Smooth muscle cell (in vitro differentiated cells): Measurements from ENCODE around the gene MMAB. TPM values are rescaled to one million over a fixed set of nuclear protein-coding genes. Genes with fewer than 3 reads are reported as not detected.

ENCODE experiments used
- DNase-seq: peaks from one replicate; lab custom pipeline; 2025; ENCODE audit not compliant: unreplicated experiment; lab: John Stamatoyannopoulos, UW
- H2AFZ ChIP-seq: fragments of 200-600 bp; sonication (generic); 2 replicates; pipeline ENCODE4 v1.6.0; 2016; ENCODE audit warnings: antibody characterized with exemption, low read depth, mild to moderate bottlenecking
- H3F3A ChIP-seq: fragments of 200-600 bp; sonication (generic); 2 replicates; pipeline ENCODE4 v1.6.0; 2017; ENCODE audit warnings: antibody characterized with exemption, low read depth
- H3K27ac ChIP-seq: fragments of 200-600 bp; sonication (generic); 2 replicates; pipeline ENCODE4 v1.5.1; 2016; ENCODE audit warnings: low read depth, mild to moderate bottlenecking
- H3K27me3 ChIP-seq: fragments of 200-600 bp; sonication (generic); 2 replicates; pipeline ENCODE4 v1.6.1; 2016; ENCODE audit warnings: low read depth, mild to moderate bottlenecking
- H3K36me3 ChIP-seq: fragments of 200-600 bp; sonication (generic); 2 replicates; pipeline ENCODE4 v1.5.1; 2016; ENCODE audit warnings: low read depth
- H3K4me1 ChIP-seq: fragments of 200-600 bp; sonication (generic); 2 replicates; pipeline ENCODE4 v1.5.1; 2016; ENCODE audit warnings: low read depth
- H3K4me2 ChIP-seq: fragments of 200-600 bp; sonication (generic); 2 replicates; pipeline ENCODE4 v1.6.0; 2016; ENCODE audit warnings: mild to moderate bottlenecking
- H3K4me3 ChIP-seq: fragments of 200-600 bp; sonication (generic); 2 replicates; pipeline ENCODE4 v1.5.1; 2016; ENCODE audit warnings: mild to moderate bottlenecking
- H3K79me2 ChIP-seq: fragments of 200-600 bp; sonication (generic); 2 replicates; pipeline ENCODE4 v1.6.0; 2016; ENCODE audit warnings: low read depth, mild to moderate bottlenecking
- H3K9ac ChIP-seq: fragments of 200-600 bp; sonication (generic); 2 replicates; pipeline ENCODE4 v1.6.0; 2016; ENCODE audit warnings: low read depth
- H3K9me3 ChIP-seq: fragments of 200-600 bp; sonication (generic); replicated peaks from 2 replicates; pipeline ENCODE4 v1.5.1; 2016; ENCODE audit warnings: low read depth
- H4K20me1 ChIP-seq: fragments of 200-600 bp; sonication (generic); 2 replicates; pipeline ENCODE4 v1.6.0; 2016; ENCODE audit warnings: low read depth
- CTCF ChIP-seq: fragments of 200-600 bp; sonication (generic); IDR thresholded peaks from 2 replicates; pipeline ENCODE4 v1.5.1; 2017; ENCODE audit warnings: borderline replicate concordance, mild to moderate bottlenecking, antibody characterized with exemption; ENCODE audit not compliant: insufficient read depth, poor library complexity, severe bottlenecking
- WGBS: methylation state at CpG from one replicate; pipeline ENCODE4 v1.1.7; 2016; ENCODE audit warnings: low lambda C conversion rate; 5-methylcytosine and 5-hydroxymethylcytosine counted together
- polyA plus RNA-seq: library from polyadenylated mRNA; unstranded; fragments of >200 nt; fragmentation: Nextera tagmentation; extraction: Ambion mirVana; gene quantifications from 2 replicates; pipeline ENCODE4 v1.2.1, GENCODE V29; 2016
- total RNA-seq: library from RNA; depleted of rRNA; stranded (reverse); fragments of >200 nt; gene quantifications from 2 replicates; pipeline ENCODE4 v1.2.3, GENCODE V29; 2014

Gene MMAB
- total and polyA plus RNA-seq, 2 experiments from 2014 or later = 20.2 to 51.7 TPM

DNA sequence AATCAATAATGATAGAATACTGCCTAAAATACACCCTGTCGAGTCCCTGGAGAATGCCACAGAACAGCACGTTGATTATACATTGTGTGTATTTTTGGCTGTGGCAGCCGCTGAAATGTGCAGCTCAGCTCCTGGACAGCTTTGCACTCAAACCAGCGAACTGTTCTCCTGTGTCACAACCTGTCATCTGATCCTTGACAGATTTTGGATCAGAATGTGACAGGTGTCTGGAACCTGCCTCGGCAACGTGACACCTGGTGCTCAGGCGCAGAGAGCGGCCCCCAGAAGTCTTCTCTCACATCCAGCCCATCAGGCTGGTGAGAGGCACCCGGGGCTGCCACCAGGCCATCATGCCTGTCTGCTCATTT, 19.6 kb upstream of the MMAB start:
- Histone ChIP-seq H3F3A (peaks cover 6% of the 10 kb centered on the region), H3K4me1 (peaks cover 8% of the 10 kb centered on the region), H2AFZ (no peak overlapping the region), H3K36me3 (no peaks in the 10 kb centered on the region), H4K20me1 (no peaks in the 10 kb centered on the region), H3K4me2 (no peak overlapping the region), H3K27ac (no peak overlapping the region), H3K9me3 (no peaks in the 10 kb centered on the region), H3K4me3 (no peak overlapping the region), H3K27me3 (no peaks in the 10 kb centered on the region), H3K79me2 (no peaks in the 10 kb centered on the region), H3K9ac (no peak overlapping the region)
- DNase-seq = no peak
- TF ChIP-seq CTCF = no peak
- WGBS = 97% methylated on average over 9 of the region's 9 CpGs

GRCh38 chr12:109592195-109592904, 19.0 kb upstream of the MMAB start:
- Histone ChIP-seq H3K27ac (no peak overlapping the region), H2AFZ (no peak overlapping the region), H3K27me3 (no peaks in the 10 kb centered on the region), H3K9ac (no peak overlapping the region), H3K4me3 (no peak overlapping the region), H3K79me2 (no peaks in the 10 kb centered on the region), H3K4me2 (no peak overlapping the region), H3K9me3 (no peaks in the 10 kb centered on the region), H3K4me1 (peaks cover 8% of the 10 kb centered on the region), H3K36me3 (no peaks in the 10 kb centered on the region), H4K20me1 (no peaks in the 10 kb centered on the region), H3F3A (peaks cover 6% of the 10 kb centered on the region)
- 95% methylated on average over 19 of the region's 19 CpGs for WGBS
- TF ChIP-seq CTCF = no peak
- no peak for DNase-seq

DNA sequence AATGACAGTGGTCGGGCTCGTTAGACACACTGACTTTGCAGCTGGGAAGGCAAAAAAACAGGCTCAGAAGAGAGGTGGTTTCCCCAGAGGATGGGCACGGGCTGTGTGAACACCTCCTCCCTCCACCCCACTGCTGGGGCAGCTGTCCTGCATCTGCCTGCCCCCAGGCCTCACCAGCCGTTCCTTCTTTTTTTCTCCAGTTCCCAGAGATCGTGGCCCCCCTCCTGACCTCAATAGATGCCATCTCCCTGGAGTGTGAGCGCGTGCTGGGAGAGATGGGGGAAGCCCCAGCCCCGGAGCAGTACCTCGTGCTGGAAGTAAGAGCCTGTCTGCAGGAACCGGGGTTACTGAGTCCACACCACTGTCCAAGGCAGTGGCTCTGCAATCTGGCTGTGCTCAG, 17.7 kb upstream of the MMAB start:
- H3K27ac ChIP-seq = no peak overlapping the region
- no peak overlapping the region for H3K9ac ChIP-seq
- H2AFZ ChIP-seq = no peak overlapping the region
- peaks cover 4% of the 10 kb centered on the region for H3F3A ChIP-seq
- H3K4me2 ChIP-seq = no peak overlapping the region
- 87% methylated on average over 10 of the region's 10 CpGs for WGBS
- H3K4me3 ChIP-seq = no peak overlapping the region
- H3K79me2 ChIP-seq = no peaks in the 10 kb centered on the region
- H4K20me1 ChIP-seq = no peaks in the 10 kb centered on the region
- peaks cover 11% of the 10 kb centered on the region for H3K4me1 ChIP-seq
- H3K36me3 ChIP-seq = no peaks in the 10 kb centered on the region
- no peaks in the 10 kb centered on the region for H3K27me3 ChIP-seq
- no peaks in the 10 kb centered on the region for H3K9me3 ChIP-seq
- TF ChIP-seq CTCF = no peak
- no peak for DNase-seq

GRCh38 chr12:109590566-109590965, 17.3 kb upstream of the MMAB start:
- DNase-seq = no peak
- H3K9ac ChIP-seq = no peak overlapping the region
- H3K9me3 ChIP-seq = no peaks in the 10 kb centered on the region
- peaks cover 11% of the 10 kb centered on the region for H3K4me1 ChIP-seq
- no peak for TF ChIP-seq CTCF
- H3K4me2 ChIP-seq = no peak overlapping the region
- H3K27ac ChIP-seq = no peak overlapping the region
- H3K36me3 ChIP-seq = no peaks in the 10 kb centered on the region
- H4K20me1 ChIP-seq = peaks cover 3% of the 10 kb centered on the region
- 98% methylated on average over 8 of the region's 8 CpGs for WGBS
- H2AFZ ChIP-seq = no peak overlapping the region
- H3K27me3 ChIP-seq = no peaks in the 10 kb centered on the region
- H3F3A ChIP-seq = peaks cover 4% of the 10 kb centered on the region
- no peaks in the 10 kb centered on the region for H3K79me2 ChIP-seq
- H3K4me3 ChIP-seq = no peak overlapping the region
